Measurements from ENCODE around the gene NDUFS8. TPM values are rescaled to one million over a fixed set of nuclear protein-coding genes. Genes with fewer than 3 reads are reported as not detected.

Gene NDUFS8
- total RNA-seq, 2 experiments from 2014 or later: 134 to 140 TPM

GRCh38 chr11:68006606-68007166, 23.8 kb upstream of the NDUFS8 start:
- CTCF ChIA-PET: no interaction called here
- POLR2A ChIA-PET: no interaction called here
- intact Hi-C loops (cut with micrococcal nuclease): no loop called here

GRCh38 chr11:68007498-68008380, 22.7 kb upstream of the NDUFS8 start:
- H3K27me3 Mint-ChIP-seq: peaks cover 1% of the 10 kb centered on the region
- H3K9me3 Mint-ChIP-seq: no peaks in the 10 kb centered on the region
- CTCF ChIA-PET: no interaction called here
- no peak overlapping the region for H3K27ac Mint-ChIP-seq
- POLR2A ChIA-PET: no interaction called here
- no peak overlapping the region for H3K4me3 Mint-ChIP-seq
- intact Hi-C loops (cut with micrococcal nuclease): no loop called here
- DNase-seq: no peak
- H3K36me3 Mint-ChIP-seq: no peaks in the 10 kb centered on the region
- peaks cover 9% of the 10 kb centered on the region for H3K4me1 Mint-ChIP-seq (ENCODE audit: low read depth)

More at GRCh38 chr11:68006606-68007166, 23.8 kb upstream of the NDUFS8 start:
- no peak overlapping the region for H3K4me3 Mint-ChIP-seq
- no peak for DNase-seq
- no peaks in the 10 kb centered on the region for H3K27me3 Mint-ChIP-seq
- H3K9me3 Mint-ChIP-seq: no peaks in the 10 kb centered on the region
- H3K36me3 Mint-ChIP-seq: no peaks in the 10 kb centered on the region
- H3K27ac Mint-ChIP-seq: no peak overlapping the region
- H3K4me1 Mint-ChIP-seq (ENCODE audit: low read depth): peaks cover 15% of the 10 kb centered on the region

- POLR2A ChIA-PET: no interaction called here
- intact Hi-C loops (cut with micrococcal nuclease): no loop called here
- H3K36me3 Mint-ChIP-seq: no peaks in the 10 kb centered on the region
Measured at GRCh38 chr11:68008381-68009337, 21.8 kb upstream of the NDUFS8 start.

GRCh38 chr11:68009391-68010089, 20.9 kb upstream of the NDUFS8 start:
- Mint-ChIP-seq H3K36me3 (no peaks in the 10 kb centered on the region), H3K9me3 (no peaks in the 10 kb centered on the region), H3K4me3 (no peak overlapping the region), H3K27ac (no peak overlapping the region), H3K27me3 (peaks cover 1% of the 10 kb centered on the region), H3K4me1 (ENCODE audit: low read depth) (peaks cover 4% of the 10 kb centered on the region)
- DNase-seq: peak; percentile 27
- ChIA-PET CTCF (interaction anchor here (0.9 kb wide), 1 partner anchor 197 kb away, joined by 3 read pairs; no protein-coding TSS in a partner anchor), POLR2A (no interaction called here)
- intact Hi-C loops (cut with micrococcal nuclease): no loop called here

More at GRCh38 chr11:68008381-68009337, 21.8 kb upstream of the NDUFS8 start:
- no peak for DNase-seq
- peaks cover 1% of the 10 kb centered on the region for H3K27me3 Mint-ChIP-seq
- peaks cover 6% of the 10 kb centered on the region for H3K4me1 Mint-ChIP-seq (ENCODE audit: low read depth)
- CTCF ChIA-PET: interaction anchor here (0.9 kb wide), 1 partner anchor 198 kb away, joined by 3 read pairs; no protein-coding TSS in a partner anchor
- H3K4me3 Mint-ChIP-seq: no peak overlapping the region
- no peak overlapping the region for H3K27ac Mint-ChIP-seq
- no peaks in the 10 kb centered on the region for H3K9me3 Mint-ChIP-seq

- Mint-ChIP-seq H3K27ac (no peak within 1 kb of the TSS), H3K9me3 (no peaks in the 10 kb centered on the region), H3K36me3 (no peaks in the 10 kb centered on the region), H3K4me1 (ENCODE audit: low read depth) (no peaks in the 10 kb centered on the region), H3K27me3 (peaks cover 1% of the 10 kb centered on the region), H3K4me3 (no peak within 1 kb of the TSS)
- no peak for DNase-seq
- CTCF ChIA-PET: no interaction called here
- POLR2A ChIA-PET: no interaction called here
- intact Hi-C loops (cut with micrococcal nuclease): no loop called here
Measured at GRCh38 chr11:68010090-68011041, 20.1 kb upstream of the NDUFS8 start, which contains the start of gene ALDH3B1. TSS of gene ALDH3B1 (plus strand) at chr11:68010327. CDS start at chr11:68015298, 4,971 bp downstream.

GRCh38 chr11:68011051-68011943, 19.2 kb upstream of the NDUFS8 start:
- H3K4me1 Mint-ChIP-seq (ENCODE audit: low read depth): no peaks in the 10 kb centered on the region
- no peaks in the 10 kb centered on the region for H3K36me3 Mint-ChIP-seq
- intact Hi-C loops (cut with micrococcal nuclease): no loop called here
- no peak overlapping the region for H3K27ac Mint-ChIP-seq
- DNase-seq: no peak
- CTCF ChIA-PET: interaction anchor here (0.9 kb wide), 1 partner anchor 17 kb away, joined by 3 read pairs; no protein-coding TSS in a partner anchor
- no peak overlapping the region for H3K4me3 Mint-ChIP-seq
- H3K27me3 Mint-ChIP-seq: peaks cover 1% of the 10 kb centered on the region
- POLR2A ChIA-PET: no interaction called here
- H3K9me3 Mint-ChIP-seq: no peaks in the 10 kb centered on the region

- H3K9me3 Mint-ChIP-seq: no peaks in the 10 kb centered on the region
- intact Hi-C loops (cut with micrococcal nuclease): no loop called here
- H3K36me3 Mint-ChIP-seq: no peaks in the 10 kb centered on the region
- no peak overlapping the region for H3K4me3 Mint-ChIP-seq
- H3K4me1 Mint-ChIP-seq (ENCODE audit: low read depth): no peaks in the 10 kb centered on the region
- ChIA-PET CTCF (no interaction called here), POLR2A (interaction anchor here (0.6 kb wide), 1 partner anchor 174 kb away, joined by 3 read pairs; no protein-coding TSS in a partner anchor)
- no peak overlapping the region for H3K27ac Mint-ChIP-seq
- no peak for DNase-seq
- peaks cover 1% of the 10 kb centered on the region for H3K27me3 Mint-ChIP-seq
Measured at GRCh38 chr11:68012044-68012842, 18.2 kb upstream of the NDUFS8 start.

- ChIA-PET CTCF (no interaction called here), POLR2A (interaction anchor here (0.6 kb wide), 1 partner anchor 174 kb away, joined by 3 read pairs; no protein-coding TSS in a partner anchor)
- no peak for DNase-seq
- Mint-ChIP-seq H3K27me3 (peaks cover 1% of the 10 kb centered on the region), H3K4me1 (ENCODE audit: low read depth) (no peaks in the 10 kb centered on the region), H3K27ac (no peak overlapping the region), H3K9me3 (no peaks in the 10 kb centered on the region), H3K36me3 (no peaks in the 10 kb centered on the region), H3K4me3 (no peak overlapping the region)
- intact Hi-C loops (cut with micrococcal nuclease): no loop called here
Measured at GRCh38 chr11:68012843-68013610, 17.5 kb upstream of the NDUFS8 start.

GRCh38 chr11:68013611-68014156, 16.8 kb upstream of the NDUFS8 start:
- H3K4me3 Mint-ChIP-seq: no peak overlapping the region
- no peaks in the 10 kb centered on the region for H3K9me3 Mint-ChIP-seq
- POLR2A ChIA-PET: no interaction called here
- no peak for DNase-seq
- H3K27ac Mint-ChIP-seq: no peak overlapping the region
- intact Hi-C loops (cut with micrococcal nuclease): no loop called here
- CTCF ChIA-PET: no interaction called here
- no peaks in the 10 kb centered on the region for H3K36me3 Mint-ChIP-seq
- peaks cover 1% of the 10 kb centered on the region for H3K27me3 Mint-ChIP-seq
- no peaks in the 10 kb centered on the region for H3K4me1 Mint-ChIP-seq (ENCODE audit: low read depth)
